GM12878 (cell line): Measurements from ENCODE around the gene FAM118A. TPM values are rescaled to one million over a fixed set of nuclear protein-coding genes. Genes with fewer than 3 reads are reported as not detected.
"Not testable (repeated sequence)": the region's sequence is repeated elsewhere in the genome, so short reads cannot be mapped to it uniquely, and the experiment has no call there.

Source experiments
- ATAC-seq: fragments of 200-7000 bp; cut with Tn5 transposase; 3 replicates; pipeline ENCODE4 v1.9.1; 2020; ENCODE audit warnings: mild to moderate bottlenecking, moderate library complexity
- BruUV-seq: library from RNA; stranded (reverse); fragments of 400-500 nt; replicated peaks from 2 replicates; lab custom pipeline; 2021; lab: Mats Ljungman, UMichigan
- CTCF ChIA-PET: fragments of 300-600 bp; sonication (Branson Sonifier 250); formaldehyde crosslinking; extraction: SDS; loops from one replicate; lab custom pipeline; 2021; ENCODE audit warnings: inconsistent platforms; lab: Yijun Ruan, JAX
- POLR2A ChIA-PET: fragments of 350-600 bp; formaldehyde crosslinking; extraction: SDS; loops from one replicate; lab custom pipeline; 2021; ENCODE audit warnings: inconsistent platforms; lab: Charles Lee
- RAD21 ChIA-PET: fragments of 300-600 bp; sonication (Branson Sonifier 250); formaldehyde crosslinking; loops from one replicate; lab custom pipeline; 2023; ENCODE audit warnings: antibody characterized with exemption; ENCODE audit not compliant: unreplicated experiment; lab: Charles Lee
- SMC1A ChIA-PET: fragments of 300-600 bp; sonication (Branson Sonifier 250); formaldehyde crosslinking; loops from one replicate; lab custom pipeline; 2023; ENCODE audit not compliant: unreplicated experiment, uncharacterized antibody; lab: Charles Lee
- DNase-seq: peaks from one replicate; pipeline ENCODE4 v3.0.0-alpha.2; 2011; ENCODE audit warnings: low read depth, low spot score
- FAIRE-seq: peaks from 3 replicates; lab custom pipeline; 2011; peaks lifted over from hg19 to GRCh38; lab: Jason Lieb, UNC
- H2AFZ ChIP-seq: 2 replicates; pipeline ENCODE4 v1.6.0; 2011; ENCODE audit warnings: low read depth, low read length, control low read depth; ENCODE audit not compliant: control insufficient read depth
- H3K27ac ChIP-seq: 2 replicates; pipeline ENCODE4 v1.5.1; 2011; ENCODE audit warnings: control low read depth; ENCODE audit not compliant: control insufficient read depth, insufficient read depth
- H3K27me3 ChIP-seq, 2 experiments: replicated peaks in 1 of 2; 2 replicates each; pipeline versions ENCODE4 v1.6.0 to v1.6.1; 2011; ENCODE audit warnings: low read length in 1 of 2; ENCODE audit not compliant: control insufficient read depth in 2 of 2, insufficient read depth in 2 of 2
- H3K36me3 ChIP-seq, 2 experiments: 2 replicates each; pipeline ENCODE4 v1.5.1; 2011; ENCODE audit warnings: low read length in 1 of 2; ENCODE audit not compliant: control insufficient read depth in 2 of 2, insufficient read depth in 2 of 2
- H3K4me1 ChIP-seq: 2 replicates; pipeline ENCODE4 v1.6.1; 2011; ENCODE audit warnings: mild to moderate bottlenecking, low read length, moderate library complexity, mixed read lengths; ENCODE audit not compliant: control insufficient read depth, insufficient read depth
- H3K4me2 ChIP-seq: 2 replicates; pipeline ENCODE4 v1.6.0; 2011; ENCODE audit warnings: control low read depth; ENCODE audit not compliant: control insufficient read depth, insufficient read depth
- H3K4me3 ChIP-seq: fragments of 200-600 bp; sonication (generic); 2 replicates; pipeline ENCODE4 v1.5.1; 2016
- H3K79me2 ChIP-seq: 2 replicates; pipeline ENCODE4 v1.6.0; 2011; ENCODE audit warnings: low read length; ENCODE audit not compliant: control insufficient read depth, insufficient read depth
- H3K9ac ChIP-seq: 2 replicates; pipeline ENCODE4 v1.8.0; 2011; ENCODE audit warnings: low read length, control low read depth, mixed read lengths; ENCODE audit not compliant: control insufficient read depth, insufficient read depth
- H3K9me3 ChIP-seq: replicated peaks from 3 replicates; pipeline ENCODE4 v1.5.1; 2011; ENCODE audit warnings: mild to moderate bottlenecking, low read length; ENCODE audit not compliant: control insufficient read depth, insufficient read depth
- H4K20me1 ChIP-seq: 2 replicates; pipeline ENCODE4 v1.6.0; 2011; ENCODE audit not compliant: control insufficient read depth, insufficient read depth
- ATF3 ChIP-seq: IDR thresholded peaks from 2 replicates; pipeline ENCODE4 v1.6.1; 2011; ENCODE audit warnings: low read depth, mild to moderate bottlenecking, low read length, moderate library complexity, borderline replicate concordance; ENCODE audit errors: extremely low read depth
- BCL11A ChIP-seq: IDR thresholded peaks from 2 replicates; pipeline ENCODE4 v1.6.1; 2011; ENCODE audit warnings: low read depth, low read length
- BMI1 ChIP-seq: fragments of 450-650 bp; IDR thresholded peaks from 2 replicates; pipeline ENCODE4 v1.6.1; 2016; ENCODE audit warnings: mild to moderate bottlenecking, moderate library complexity, borderline replicate concordance
- CBX5 ChIP-seq: sonication (generic); IDR thresholded peaks from 2 replicates; pipeline ENCODE4 v1.6.1; 2016; ENCODE audit warnings: low read depth, moderate library complexity, mild to moderate bottlenecking, inconsistent platforms
- EED ChIP-seq: sonication (generic); IDR thresholded peaks from 2 replicates; pipeline ENCODE4 v1.6.1; 2016; ENCODE audit warnings: antibody characterized with exemption, low read depth
- EP300 ChIP-seq, 2 experiments: fragments of 150-350 bp in 1 of 2; IDR thresholded peaks; 2 replicates each; pipeline ENCODE4 v1.6.1; 2011 to 2012; ENCODE audit warnings: low read depth in 2 of 2, low read length in 2 of 2, borderline replicate concordance in 1 of 2, improper control_type of control experiment in 1 of 2, inconsistent platforms in 1 of 2; ENCODE audit not compliant: control insufficient read depth in 1 of 2
- GABPA ChIP-seq: IDR thresholded peaks from 2 replicates; pipeline ENCODE4 v1.6.1; 2014; ENCODE audit warnings: antibody characterized with exemption, low read depth, mild to moderate bottlenecking, inconsistent platforms
- WGBS: methylation state at CpG from one replicate; pipeline ENCODE4 v1.1.6; 2016; ENCODE audit warnings: low lambda C conversion rate; ENCODE audit not compliant: insufficient replicate concordance, insufficient coverage; ENCODE audit errors: missing lambda C conversion rate; 5-methylcytosine and 5-hydroxymethylcytosine counted together
- in situ Hi-C: fragments of 300-500 bp; cut with MboI; formaldehyde crosslinking; loops from 9 replicates; pipeline ENCODE4 v1.14.3; 2018; ENCODE audit warnings: mixed read lengths
- intact Hi-C: fragments of 100-400 bp; cut with micrococcal nuclease; formaldehyde crosslinking; loops from one replicate; pipeline ENCODE4 v1.14.2; 2022; ENCODE audit not compliant: unreplicated experiment
- polyA plus RNA-seq, 11 experiments: library from polyadenylated mRNA; depleted of rRNA in 4 of 11; unstranded in 6 of 11; stranded (reverse) in 5 of 11; fragments of >200 nt; fragmentation: Nextera tagmentation in 4 of 11; fragmentation: Illumina TruSeq in 1 of 11; extraction: Ambion mirVana in 4 of 11; extraction: Trizol in 1 of 11; gene quantifications; 1 replicate in 1 of 11; 2 replicates in 10 of 11; pipeline versions ENCODE4 v1.2.1 to v1.2.3, GENCODE V29; 2011 to 2016; ENCODE audit warnings: inconsistent platforms in 2 of 11, missing spikeins in 2 of 11, low read depth in 1 of 11
- total RNA-seq, 4 experiments: library from RNA; depleted of rRNA in 3 of 4; stranded (reverse); fragments of >200 nt in 3 of 4; fragmentation: Illumina TruSeq in 1 of 4; extraction: Trizol in 1 of 4; gene quantifications; 2 replicates each; pipeline versions ENCODE4 v1.2.1 to v1.2.3, GENCODE V29; 2013 to 2021

Gene FAM118A
- total and polyA plus RNA-seq, 10 of the 15 experiments (the other 5 are each of a cell fraction or from before 2014, with no cell fraction given) = 17.4 to 332 (median 56.6) TPM

DNA sequence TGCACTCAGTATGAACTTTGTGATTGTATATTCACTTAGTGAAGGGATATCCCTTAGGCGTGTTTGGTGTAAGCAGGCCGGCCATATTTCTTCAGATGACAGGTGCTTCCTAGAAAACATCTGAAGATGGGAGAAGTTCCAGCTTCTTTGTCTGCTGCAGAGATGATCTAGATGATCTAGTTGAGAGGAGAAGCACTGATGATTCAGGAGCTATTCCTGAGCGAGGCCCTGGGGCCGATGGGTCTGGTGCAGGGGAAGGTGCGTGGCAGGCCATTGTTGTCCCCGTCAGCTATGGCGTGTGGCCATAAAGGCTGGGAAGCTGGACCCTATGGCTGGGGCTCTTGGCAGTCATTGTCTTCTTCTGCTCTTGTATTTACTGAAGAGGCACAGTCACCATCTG is 14.0 kb downstream of the FAM118A start:
- H2AFZ ChIP-seq = no peak overlapping the region
- H3K27me3 ChIP-seq = no peaks in the 10 kb centered on the region
- H3K9ac ChIP-seq = no peak overlapping the region
- BruUV-seq = no TSS peak
- POLR2A ChIA-PET = no interaction called here
- WGBS = 98% methylated on average over 7 of the region's 7 CpGs
- H3K4me1 ChIP-seq = peaks cover 8% of the 10 kb centered on the region
- no peak for FAIRE-seq
- no peak overlapping the region for H3K27ac ChIP-seq
- no peak overlapping the region for H3K4me2 ChIP-seq
- H3K9me3 ChIP-seq = no peaks in the 10 kb centered on the region
- H3K79me2 ChIP-seq = peaks cover 10% of the 10 kb centered on the region
- RAD21 ChIA-PET = no interaction called here
- no peak overlapping the region for H3K4me3 ChIP-seq
- CTCF ChIA-PET = interaction anchor here (0.9 to 1.2 kb wide), 2 partner anchors 15 to 230 kb away, joined by 3 to 4 read pairs; no protein-coding TSS in a partner anchor
- ATAC-seq = no peak
- H4K20me1 ChIP-seq = no peaks in the 10 kb centered on the region
- no peak for DNase-seq
- in situ Hi-C loops = no loop called here
- no peak for TF ChIP-seq EED
- no peak for TF ChIP-seq CBX5
- TF ChIP-seq BCL11A = no peak
- no peak for TF ChIP-seq EP300 (IDR thresholded peaks at IDR 0.05; ENCODE audit: borderline replicate concordance in 1 of 2, control insufficient read depth in 1 of 2, low read depth in 2 of 2, low read length in 2 of 2)
- TF ChIP-seq BMI1 = no peak
- no peak for TF ChIP-seq ATF3
- SMC1A ChIA-PET = no interaction called here
- intact Hi-C loops = no loop called here
- H3K36me3 ChIP-seq = peaks cover 10 to 18% of the 10 kb centered on the region in 2 experiments; a peak in 3 of 4 replicates

- Histone ChIP-seq H3K27me3 (no peaks in the 10 kb centered on the region), H3K9me3 (no peaks in the 10 kb centered on the region), H3K79me2 (peaks cover 7% of the 10 kb centered on the region), H3K9ac (no peak overlapping the region), H3K4me1 (peaks cover 1% of the 10 kb centered on the region; the same call in 1 of the 2 replicates), H4K20me1 (no peaks in the 10 kb centered on the region), H3K4me2 (no peak overlapping the region), H3K27ac (no peak overlapping the region), H2AFZ (no peak overlapping the region), H3K36me3 (peaks cover 10 to 18% of the 10 kb centered on the region in 2 experiments; a peak in 3 of 4 replicates), H3K4me3 (no peak overlapping the region)
- ATAC-seq = no peak
- ChIA-PET POLR2A (no interaction called here), RAD21 (no interaction called here), CTCF (interaction anchor here (1.2 kb wide), 1 partner anchor 16 kb away, joined by 4 read pairs; no protein-coding TSS in a partner anchor), SMC1A (no interaction called here)
- DNase-seq = no peak
- FAIRE-seq = no peak
- intact Hi-C loops = no loop called here
- WGBS = 91% methylated on average over 12 of the region's 12 CpGs
- no peak for TF ChIP-seq GABPA
- in situ Hi-C loops = no loop called here
- no TSS peak for BruUV-seq
These were observed 14.6 kb downstream of the FAM118A start for GRCh38 chr22:45324311-45324711.

DNA sequence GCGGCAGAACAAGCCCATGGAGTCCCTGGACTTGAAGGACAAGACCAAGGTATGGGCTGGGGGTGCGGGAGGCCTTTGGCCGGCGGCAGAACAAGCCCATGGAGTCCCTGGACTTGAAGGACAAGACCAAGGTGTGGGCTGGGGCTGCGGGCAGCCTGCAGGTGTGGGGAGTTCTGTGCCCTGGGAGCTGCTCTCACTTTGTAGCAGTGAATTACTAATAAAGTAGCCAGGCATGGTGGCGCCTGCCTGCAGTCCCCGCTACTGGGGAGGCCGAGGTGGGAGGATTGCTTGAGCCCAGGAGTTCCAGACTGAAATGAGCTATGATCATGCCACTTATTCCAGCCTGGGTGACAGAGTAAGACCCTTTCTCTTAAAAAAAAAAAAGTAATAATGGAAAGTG is 18.5 kb downstream of the FAM118A start:
- RAD21 ChIA-PET, H4K20me1 ChIP-seq, ATAC-seq, H3K27ac ChIP-seq, SMC1A ChIA-PET, BruUV-seq, H3K9ac ChIP-seq, CTCF ChIA-PET, DNase-seq, in situ Hi-C loops, H3K4me2 ChIP-seq, H2AFZ ChIP-seq, H3K27me3 ChIP-seq, FAIRE-seq, H3K4me1 ChIP-seq, intact Hi-C loops, H3K4me3 ChIP-seq, H3K9me3 ChIP-seq, H3K79me2 ChIP-seq: not testable (repeated sequence)
- H3K36me3 ChIP-seq = peaks cover 9 to 26% of the 10 kb centered on the region in 2 experiments; a peak in 3 of 4 replicates
- POLR2A ChIA-PET = interaction anchor here (0.6 kb wide), 1 partner anchor 25 kb away, joined by 4 read pairs; no protein-coding TSS in a partner anchor
- 98% methylated on average over 7 of the region's 8 CpGs for WGBS
